ENCODE results near the gene IFI35.
"Not testable (repeated sequence)": the region's sequence is repeated elsewhere in the genome, so short reads cannot be mapped to it uniquely, and the experiment has no call there.

Gene IFI35

GRCh38 chr17:43006639-43007551 lies at the start of gene IFI35:
TSS of gene IFI35 (plus strand) at chr17:43006784. CDS start at chr17:43006948, 164 bp downstream.
- TF ChIP-seq, protein P1, sequence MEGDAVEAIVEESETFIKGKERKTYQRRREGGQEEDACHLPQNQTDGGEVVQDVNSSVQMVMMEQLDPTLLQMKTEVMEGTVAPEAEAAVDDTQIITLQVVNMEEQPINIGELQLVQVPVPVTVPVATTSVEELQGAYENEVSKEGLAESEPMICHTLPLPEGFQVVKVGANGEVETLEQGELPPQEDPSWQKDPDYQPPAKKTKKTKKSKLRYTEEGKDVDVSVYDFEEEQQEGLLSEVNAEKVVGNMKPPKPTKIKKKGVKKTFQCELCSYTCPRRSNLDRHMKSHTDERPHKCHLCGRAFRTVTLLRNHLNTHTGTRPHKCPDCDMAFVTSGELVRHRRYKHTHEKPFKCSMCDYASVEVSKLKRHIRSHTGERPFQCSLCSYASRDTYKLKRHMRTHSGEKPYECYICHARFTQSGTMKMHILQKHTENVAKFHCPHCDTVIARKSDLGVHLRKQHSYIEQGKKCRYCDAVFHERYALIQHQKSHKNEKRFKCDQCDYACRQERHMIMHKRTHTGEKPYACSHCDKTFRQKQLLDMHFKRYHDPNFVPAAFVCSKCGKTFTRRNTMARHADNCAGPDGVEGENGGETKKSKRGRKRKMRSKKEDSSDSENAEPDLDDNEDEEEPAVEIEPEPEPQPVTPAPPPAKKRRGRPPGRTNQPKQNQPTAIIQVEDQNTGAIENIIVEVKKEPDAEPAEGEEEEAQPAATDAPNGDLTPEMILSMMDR (IDR thresholded peaks at IDR 0.05; ENCODE audit: control insufficient read depth, extremely low read depth, insufficient read depth) = peak; percentile 41
- peak within 1 kb of the TSS; percentile 51 for H3K4me3 ChIP-seq (ENCODE audit: low read depth, low read length)
- no peak for DNase-seq (ENCODE audit: low read depth)

GRCh38 chr17:42964161-42964932 lies 42.2 kb upstream of the IFI35 start, which contains the start of gene AARSD1:
TSS of gene AARSD1 (minus strand) at chr17:42964454. CDS start at chr17:42964440, 14 bp downstream.
- peak; percentile 89 for DNase-seq (ENCODE audit: low read depth)
- TF ChIP-seq, protein P1 (IDR thresholded peaks at IDR 0.05; ENCODE audit: control insufficient read depth, extremely low read depth, insufficient read depth) = no peak
- H3K4me3 ChIP-seq (ENCODE audit: low read depth, low read length) = peak within 1 kb of the TSS; percentile 89

- no peak overlapping the region for H3K4me3 ChIP-seq (ENCODE audit: low read depth, low read length)
- TF ChIP-seq, protein P1 (IDR thresholded peaks at IDR 0.05; ENCODE audit: control insufficient read depth, extremely low read depth, insufficient read depth) = no peak
- no peak for DNase-seq (ENCODE audit: low read depth)
Observed at GRCh38 chr17:42967925-42968324, 38.7 kb upstream of the IFI35 start.

DNA sequence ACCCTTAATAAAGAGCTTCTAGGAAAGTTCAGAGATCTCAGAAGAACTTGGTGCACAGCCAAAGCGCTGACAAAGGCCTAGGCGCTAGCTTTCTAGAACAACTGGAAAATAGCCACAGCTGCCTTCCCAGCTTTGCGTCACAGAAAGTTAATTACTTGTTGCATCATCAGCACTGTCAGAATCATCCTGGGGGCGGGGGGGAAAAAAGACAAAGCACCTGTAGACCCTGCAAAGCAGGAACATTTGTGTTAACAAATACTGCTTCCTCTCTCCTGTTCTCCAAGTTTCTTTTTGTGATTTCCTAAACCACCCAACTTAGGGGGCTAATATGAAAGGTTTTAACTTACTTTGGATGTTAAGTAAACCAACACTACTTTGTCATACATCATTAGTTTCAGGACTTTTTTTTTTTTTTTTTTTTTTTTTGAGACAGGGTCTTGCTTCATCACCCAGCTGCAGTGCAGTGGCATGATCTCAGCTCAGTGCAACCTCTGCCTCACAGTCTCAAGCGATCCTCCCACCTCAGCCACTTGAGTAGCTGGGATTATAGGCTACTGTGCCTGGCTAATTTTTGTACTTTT lies 37.5 kb upstream of the IFI35 start:
- H3K4me3 ChIP-seq (ENCODE audit: low read depth, low read length) = no peak overlapping the region
- DNase-seq (ENCODE audit: low read depth) = no peak
- TF ChIP-seq, protein P1 (IDR thresholded peaks at IDR 0.05; ENCODE audit: control insufficient read depth, extremely low read depth, insufficient read depth) = no peak

- TF ChIP-seq, protein P1 (IDR thresholded peaks at IDR 0.05; ENCODE audit: control insufficient read depth, extremely low read depth, insufficient read depth) = no peak
- DNase-seq (ENCODE audit: low read depth) = no peak
- H3K4me3 ChIP-seq (ENCODE audit: low read depth, low read length) = no peak overlapping the region
Observed at GRCh38 chr17:42971589-42971988, 35.0 kb upstream of the IFI35 start.

GRCh38 chr17:42973323-42973722 lies 33.3 kb upstream of the IFI35 start:
- H3K4me3 ChIP-seq (ENCODE audit: low read depth, low read length) = not testable (repeated sequence)

DNA sequence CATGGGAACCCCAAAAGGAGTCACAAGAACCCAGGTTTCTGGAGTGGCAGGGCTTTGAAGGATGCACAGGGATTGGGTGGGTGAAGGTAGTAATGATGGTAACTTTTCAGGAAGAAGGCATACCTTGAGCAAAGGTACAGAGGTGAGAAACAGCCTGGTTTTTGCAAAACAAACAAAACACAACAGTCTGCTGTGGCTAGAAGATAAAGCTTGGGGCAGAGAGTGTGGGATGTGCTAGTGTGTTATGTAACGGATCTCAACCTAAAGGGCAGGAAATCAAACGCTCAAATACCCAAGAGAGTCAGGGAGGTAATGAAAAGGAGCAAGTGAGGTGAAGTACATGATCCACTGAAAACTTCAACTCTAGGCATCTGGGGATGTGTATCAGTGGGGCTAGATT lies 31.3 kb upstream of the IFI35 start:
- TF ChIP-seq, protein P1 (IDR thresholded peaks at IDR 0.05; ENCODE audit: control insufficient read depth, extremely low read depth, insufficient read depth) = no peak
- H3K4me3 ChIP-seq (ENCODE audit: low read depth, low read length) = no peak overlapping the region
- no peak for DNase-seq (ENCODE audit: low read depth)

More at GRCh38 chr17:42973323-42973722, 33.3 kb upstream of the IFI35 start:
- not testable (repeated sequence) for DNase-seq (ENCODE audit: low read depth)

DNA sequence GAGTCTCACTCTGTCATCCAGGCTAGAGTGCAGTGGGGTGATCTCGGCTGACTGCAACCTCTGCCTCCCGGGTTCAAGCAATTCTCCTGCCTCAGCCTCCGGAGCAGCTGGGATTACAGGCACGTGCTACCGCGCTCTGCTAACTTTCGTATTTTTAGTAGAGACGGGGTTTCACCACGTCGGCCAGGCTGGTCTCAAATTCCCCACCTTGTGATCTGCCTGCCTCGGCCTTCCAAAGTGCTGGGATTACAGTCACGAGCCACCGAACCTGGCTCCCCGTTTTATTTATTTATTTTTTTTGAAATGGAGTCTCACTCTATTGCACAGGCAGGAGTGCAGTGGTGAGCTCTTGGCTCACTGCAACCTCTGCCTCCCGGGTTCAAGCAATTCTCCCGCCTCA lies 30.9 kb upstream of the IFI35 start:
- DNase-seq (ENCODE audit: low read depth); H3K4me3 ChIP-seq (ENCODE audit: low read depth, low read length): not testable (repeated sequence)
